Skin epidermis (tissue), 12 donors: ENCODE measurements around the gene C2orf76.
"Not testable (repeated sequence)": the region's sequence is repeated elsewhere in the genome, so short reads cannot be mapped to it uniquely, and the experiment has no call there.

ENCODE experiments used
- H3K27ac ChIP-seq, 21 experiments: fragments of 200-600 bp; sonication (generic) in 11 of 21; one replicate each; pipeline ENCODE4 v1.5.0; 2020; ENCODE audit warnings: mild to moderate bottlenecking in 3 of 21, inconsistent platforms in 2 of 21, moderate library complexity in 2 of 21
- H3K4me3 ChIP-seq, 7 experiments: fragments of 200-600 bp; sonication (generic) in 2 of 7; one replicate each; pipeline ENCODE4 v1.5.0; 2020; ENCODE audit warnings: inconsistent platforms in 2 of 7, mild to moderate bottlenecking in 2 of 7, moderate library complexity in 1 of 7

Gene C2orf76

DNA sequence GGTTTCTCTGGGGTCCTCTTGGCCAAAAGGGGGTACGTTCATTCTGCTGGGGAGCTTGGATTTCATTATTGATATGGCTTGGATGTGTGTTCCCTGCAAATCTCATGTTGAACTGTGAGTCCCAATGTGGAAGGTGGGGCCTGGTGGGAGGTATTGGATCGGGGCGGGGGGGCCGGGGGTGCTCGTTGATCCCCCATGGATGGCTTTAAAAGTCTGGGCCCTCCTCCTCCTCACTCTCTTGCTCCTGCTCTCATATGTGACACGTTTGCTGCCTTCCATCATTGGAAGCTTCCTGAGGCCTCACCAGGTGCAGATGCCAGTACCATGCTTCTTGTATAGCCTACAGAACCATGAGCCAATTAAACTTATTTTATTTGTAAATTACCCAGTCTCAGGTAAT, 11.9 kb upstream of the C2orf76 start:
- Histone ChIP-seq H3K4me3 (no peak overlapping the region), H3K27ac (no peak overlapping the region)

DNA sequence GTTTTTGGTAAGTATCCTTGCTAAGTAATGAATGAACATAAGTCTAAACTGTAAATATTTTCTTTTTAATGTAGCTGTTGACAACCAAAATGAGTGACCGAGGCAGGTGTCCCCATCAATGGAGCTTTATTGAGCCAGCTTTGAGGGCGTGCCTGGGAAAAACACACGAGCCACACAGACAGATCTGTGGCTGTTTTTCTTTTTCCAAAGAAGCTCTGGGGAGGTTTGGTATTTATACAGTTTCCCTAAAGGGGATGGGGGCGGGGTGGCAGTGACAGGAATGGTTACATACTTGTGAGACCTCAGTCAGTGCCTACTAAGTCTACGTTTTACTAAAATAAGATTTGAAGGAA, 11.3 kb upstream of the C2orf76 start:
- Histone ChIP-seq H3K27ac (no peak overlapping the region), H3K4me3 (no peak overlapping the region)

DNA sequence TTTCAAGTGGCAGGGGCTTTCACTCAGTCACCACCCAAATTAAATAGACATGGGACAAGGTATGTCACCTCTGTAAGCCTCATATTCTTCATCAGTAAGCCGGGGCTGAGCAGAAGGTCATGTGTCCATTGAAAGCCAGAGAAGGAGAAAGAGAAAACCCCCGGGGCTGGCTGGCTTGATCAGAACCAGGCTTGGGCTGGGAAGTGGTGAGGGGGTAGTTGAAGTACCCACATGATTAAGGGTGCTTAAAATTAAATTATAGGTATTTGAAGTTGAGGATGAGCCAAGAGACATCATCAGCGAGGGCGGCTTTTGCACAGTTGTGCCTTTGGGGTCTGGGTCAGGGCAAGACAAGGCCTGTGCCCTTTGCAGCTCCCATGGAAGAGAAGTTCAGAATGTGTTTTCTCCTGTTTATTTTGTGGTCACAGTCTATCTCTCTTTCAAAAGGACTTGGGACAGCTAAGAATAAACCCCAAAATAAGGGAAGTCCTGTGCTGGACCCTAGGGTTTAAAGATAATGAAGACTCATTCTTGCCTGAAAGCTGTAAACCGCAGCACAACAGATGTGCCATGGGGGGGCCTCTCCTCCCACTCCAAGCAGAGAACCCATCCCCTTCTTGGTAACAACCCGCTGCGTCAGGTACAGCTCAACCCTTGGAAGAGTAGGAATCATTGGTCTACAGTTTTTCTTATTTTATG, 10.8 kb upstream of the C2orf76 start:
- no peak overlapping the region for H3K27ac ChIP-seq
- H3K4me3 ChIP-seq, result no peak overlapping the region

DNA sequence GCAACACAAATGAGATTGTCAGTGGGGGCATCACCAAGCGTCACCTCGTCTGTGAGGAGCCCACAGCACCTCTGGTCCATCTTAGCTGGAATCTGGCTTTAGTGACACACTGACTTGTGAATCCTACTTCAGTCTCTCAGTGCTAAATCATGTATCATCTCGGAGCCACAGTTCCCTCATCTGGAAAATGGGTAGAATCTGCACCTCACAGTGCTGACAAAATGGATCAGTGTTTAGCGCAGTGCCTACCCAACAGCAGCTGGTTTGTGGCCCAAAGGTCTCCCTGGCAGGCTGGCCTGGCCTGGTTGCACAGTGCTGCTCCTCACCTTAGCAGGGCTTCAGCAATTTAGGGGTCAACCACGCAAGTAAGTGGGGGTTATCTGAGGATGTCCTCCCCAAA, 10.2 kb upstream of the C2orf76 start:
- Histone ChIP-seq H3K27ac (no peak overlapping the region), H3K4me3 (no peak overlapping the region)

DNA sequence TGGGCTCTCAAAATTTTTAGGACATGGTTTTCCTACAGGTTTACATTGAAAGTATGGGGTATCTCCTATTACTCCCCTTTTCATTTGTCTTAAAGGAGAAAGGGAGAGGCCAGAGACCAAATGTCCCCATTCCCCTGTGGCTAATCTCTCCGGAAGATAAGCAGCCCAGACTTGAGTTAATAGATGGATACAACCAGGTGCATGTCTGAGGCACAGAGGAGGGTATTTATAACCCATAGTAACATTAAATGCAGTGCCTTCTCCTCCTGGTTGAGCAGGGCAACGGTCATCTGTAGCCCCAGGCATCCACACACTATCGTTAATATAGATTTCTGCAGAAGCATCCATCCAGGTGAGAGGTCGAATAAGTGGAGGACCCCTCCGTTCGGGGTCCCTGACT, 9.8 kb upstream of the C2orf76 start:
- not testable (repeated sequence) for H3K27ac ChIP-seq, H3K4me3 ChIP-seq

DNA sequence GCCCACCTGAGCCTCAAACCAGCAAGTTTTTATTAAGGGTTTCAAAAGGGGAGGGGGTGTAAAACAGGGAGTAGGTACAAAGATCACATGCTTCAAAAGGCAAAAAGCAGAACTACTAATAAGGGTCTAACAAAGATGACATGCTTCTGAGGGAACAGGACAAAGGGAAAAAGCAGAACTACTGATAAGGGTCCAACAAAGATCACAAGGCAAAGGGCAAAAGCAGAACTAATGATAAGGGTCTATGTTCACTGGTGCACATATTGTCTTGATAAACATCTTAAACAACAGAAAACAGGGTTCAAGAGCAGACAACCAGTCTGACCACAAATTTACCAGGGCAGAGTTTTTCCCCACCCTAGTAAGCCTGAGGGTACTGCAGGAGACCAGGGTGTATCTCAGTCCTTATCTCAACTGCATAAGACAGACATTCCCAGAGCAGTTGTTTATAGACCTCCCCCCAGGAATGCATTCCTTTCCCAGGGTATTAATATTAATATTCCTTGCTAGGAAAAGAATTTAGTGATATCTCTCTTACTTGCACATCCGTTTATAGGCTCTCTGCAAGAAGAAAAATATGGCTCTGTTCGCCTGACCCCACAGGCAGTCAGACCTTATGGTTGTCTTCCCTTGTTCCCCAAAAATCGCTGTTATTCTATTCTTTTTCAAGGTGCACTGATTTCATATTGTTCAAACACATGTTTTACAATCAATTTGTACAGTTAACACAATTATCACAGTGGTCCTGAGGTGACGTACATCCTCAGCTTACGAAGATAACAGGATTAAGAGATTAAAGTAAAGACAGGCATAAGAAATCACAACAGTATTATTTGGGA, 7.5 kb upstream of the C2orf76 start:
- not testable (repeated sequence) for H3K27ac ChIP-seq, H3K4me3 ChIP-seq

DNA sequence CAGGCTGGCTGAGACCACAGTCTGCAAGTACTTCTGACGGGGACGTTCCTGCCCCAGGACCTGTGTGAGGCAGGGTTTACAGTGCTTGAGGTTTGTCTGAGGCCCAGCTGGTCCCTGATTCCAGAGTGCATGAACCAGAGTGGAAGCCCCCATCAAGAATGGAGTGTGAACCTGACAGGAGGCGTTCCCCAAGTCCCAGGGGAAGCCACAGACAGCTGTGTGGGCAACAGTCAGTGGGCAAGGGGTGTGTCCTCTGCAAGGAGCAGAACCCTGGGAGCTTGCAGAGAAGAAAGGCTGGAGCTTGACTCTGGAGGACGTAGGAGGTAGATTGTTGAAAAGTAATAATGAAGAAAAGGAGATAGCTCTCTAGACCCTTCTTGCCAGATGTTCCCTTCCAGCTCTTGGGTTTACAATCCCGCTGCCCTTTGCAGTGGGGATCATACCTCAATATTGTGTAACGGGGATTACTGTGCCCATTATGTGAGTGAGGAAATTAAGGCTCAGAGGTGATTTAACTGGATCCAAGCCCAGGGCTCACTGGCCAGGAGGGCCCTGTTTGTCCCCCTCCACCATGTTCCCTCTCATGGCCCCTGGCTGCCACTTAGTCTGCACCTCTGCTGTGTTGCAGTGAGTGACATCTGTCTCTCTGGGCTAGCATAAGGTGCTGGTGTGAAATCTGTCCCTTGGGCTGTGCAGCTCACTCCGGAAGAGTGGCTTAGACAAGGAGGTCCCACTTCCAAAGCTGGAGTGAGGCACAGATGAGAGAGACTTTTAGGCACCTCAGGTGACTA, 6.3 kb upstream of the C2orf76 start:
- no peak overlapping the region for H3K27ac ChIP-seq
- no peak overlapping the region for H3K4me3 ChIP-seq

DNA sequence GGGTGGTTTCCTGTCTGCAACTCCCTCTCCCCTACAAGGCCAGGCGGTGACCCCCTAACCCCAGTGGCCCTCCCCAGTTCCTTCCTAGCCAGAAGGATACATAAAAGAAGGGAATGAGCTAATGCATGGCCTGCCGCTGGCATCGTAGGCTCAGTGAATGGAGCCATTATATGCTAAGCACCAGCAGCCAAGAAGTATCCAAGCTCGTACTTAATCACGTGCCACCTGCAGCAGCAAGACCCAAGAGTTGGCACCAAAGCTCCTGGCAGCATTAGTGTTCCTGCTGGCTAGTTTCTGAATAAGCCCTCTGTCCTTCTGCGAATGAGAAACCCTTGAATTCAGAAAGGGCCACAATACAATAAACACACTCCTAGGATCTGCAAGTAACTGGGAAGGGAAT, 4.5 kb upstream of the C2orf76 start:
- Histone ChIP-seq H3K4me3 (no peak overlapping the region), H3K27ac (no peak overlapping the region)

DNA sequence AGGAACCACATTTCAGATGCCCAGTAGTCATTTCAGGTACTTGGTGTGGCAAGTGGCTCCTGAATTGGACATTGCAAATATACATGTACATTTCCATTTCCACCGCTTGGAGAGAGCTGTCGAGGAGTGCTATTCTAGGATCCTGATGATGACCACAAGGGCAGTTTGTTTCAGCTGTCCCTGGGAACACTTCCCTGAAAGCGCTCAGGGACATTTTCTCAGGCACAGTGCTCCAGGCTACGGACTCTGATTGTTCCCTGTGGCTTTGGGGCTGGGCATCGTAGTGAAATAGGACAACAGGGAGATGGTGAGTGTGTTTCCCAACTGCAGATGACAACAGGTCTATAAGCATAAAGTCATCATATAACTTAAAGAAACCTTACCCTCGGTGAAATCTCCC, 3.2 kb upstream of the C2orf76 start:
- peak overlapping the region in 2 of 21 experiments; percentile 29 to 51 for H3K27ac ChIP-seq
- no peak overlapping the region for H3K4me3 ChIP-seq

DNA sequence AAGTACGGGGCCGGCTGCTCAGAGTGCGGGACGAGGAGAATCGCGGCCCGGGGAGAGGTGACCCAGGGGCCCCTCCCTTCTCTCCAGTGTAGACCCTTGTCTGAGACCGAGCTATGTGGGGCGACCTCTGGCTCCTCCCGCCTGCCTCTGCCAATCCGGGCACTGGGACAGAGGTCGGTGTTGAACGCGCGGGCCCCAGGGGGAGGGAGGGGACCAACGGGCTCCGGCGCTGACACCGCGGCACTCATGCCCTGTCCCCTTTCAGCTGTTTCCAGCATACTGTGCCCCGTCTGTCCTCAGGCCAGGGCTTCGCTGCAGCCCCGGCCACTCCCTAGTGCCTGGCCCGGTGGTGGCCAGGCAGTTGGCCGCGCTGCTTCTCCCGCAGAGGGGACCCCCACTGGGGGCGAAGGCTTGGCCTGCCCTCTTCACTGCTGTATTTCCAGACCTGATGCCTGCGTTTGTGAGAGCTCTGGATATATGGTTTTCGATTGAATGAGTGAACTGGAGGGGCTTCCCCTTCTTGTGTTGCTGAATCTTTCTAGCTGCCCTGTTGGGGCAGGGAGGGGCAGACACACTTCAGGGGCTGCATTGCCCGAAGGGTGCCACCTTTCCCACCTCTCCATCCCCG, 952 bp upstream of the C2orf76 start:
- peak overlapping the region in 20 of 21 experiments; percentile 76 to 99 (median 90) for H3K27ac ChIP-seq
- H3K4me3 ChIP-seq, result peak overlapping the region; percentile 65 to 93 (median 75)

DNA sequence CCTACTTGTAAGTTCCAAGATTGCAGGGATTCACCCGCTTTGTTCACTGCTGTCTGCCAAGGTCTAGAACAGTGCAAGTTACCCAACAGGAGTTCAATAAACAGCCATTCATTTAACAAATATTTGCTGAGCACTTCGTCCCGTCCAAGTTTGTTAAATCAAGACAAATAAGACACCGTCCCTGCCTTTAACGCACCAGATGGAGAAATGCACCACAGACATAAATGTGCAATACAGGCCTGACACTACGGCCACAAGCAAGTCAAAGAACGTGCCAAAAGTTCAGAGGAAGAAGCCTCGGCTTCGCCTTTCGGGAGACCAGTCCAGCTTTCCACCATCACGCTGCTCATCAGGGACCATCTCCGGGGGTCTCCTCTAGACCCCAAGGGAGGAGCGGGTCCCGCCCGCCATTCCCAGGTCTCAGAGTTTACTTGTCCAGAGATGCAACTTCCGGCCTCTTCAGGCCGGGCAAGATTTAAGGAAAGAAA, 429 bp downstream of the C2orf76 start:
- Histone ChIP-seq H3K4me3 (peak overlapping the region; percentile 65 to 93 (median 75)), H3K27ac (peak overlapping the region; percentile 69 to 99 (median 90))

DNA sequence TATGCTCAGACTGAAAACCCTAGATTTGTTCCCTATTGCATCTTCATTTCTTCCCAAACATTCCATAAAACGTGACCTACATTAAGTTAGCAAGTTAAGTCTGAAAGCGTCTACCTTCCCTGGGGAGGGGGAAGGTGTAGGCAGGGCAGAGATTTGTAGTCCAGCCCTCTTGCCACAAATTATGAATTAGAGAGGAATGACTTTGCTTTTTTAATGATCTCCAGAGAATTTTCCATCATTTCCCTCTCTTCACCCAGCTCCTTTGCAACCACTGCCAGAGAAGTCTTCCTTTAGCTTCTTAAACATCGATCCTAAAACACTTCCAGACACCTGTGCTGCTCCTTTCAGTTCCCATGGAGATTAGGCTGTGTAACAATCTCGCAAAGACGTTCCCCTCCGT, 1.2 kb downstream of the C2orf76 start:
- peak overlapping the region in 12 of 21 experiments; percentile 82 to 99 (median 90) for H3K27ac ChIP-seq
- peak overlapping the region; percentile 65 to 93 (median 75) for H3K4me3 ChIP-seq

DNA sequence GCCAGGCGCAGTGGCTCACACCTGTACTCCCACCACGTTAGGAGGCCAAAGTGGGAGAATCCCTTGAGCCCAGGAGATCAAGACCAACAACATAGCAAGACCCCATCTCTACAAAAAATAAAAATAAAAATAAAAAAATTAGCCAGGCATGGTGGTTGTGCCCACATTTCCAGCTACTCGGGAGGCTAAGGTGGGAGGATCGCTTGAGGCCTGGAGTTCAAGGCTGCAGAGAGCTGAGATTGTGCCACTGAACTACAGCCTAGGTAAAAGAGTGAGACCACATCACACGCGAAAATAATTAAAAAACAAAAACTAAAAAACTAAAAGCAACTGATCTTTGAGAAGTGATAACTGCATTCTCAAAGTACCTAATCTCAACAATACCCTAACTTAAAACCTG, 1.8 kb downstream of the C2orf76 start:
- peak overlapping the region in 1 of 21 experiments; percentile 82 for H3K27ac ChIP-seq

DNA sequence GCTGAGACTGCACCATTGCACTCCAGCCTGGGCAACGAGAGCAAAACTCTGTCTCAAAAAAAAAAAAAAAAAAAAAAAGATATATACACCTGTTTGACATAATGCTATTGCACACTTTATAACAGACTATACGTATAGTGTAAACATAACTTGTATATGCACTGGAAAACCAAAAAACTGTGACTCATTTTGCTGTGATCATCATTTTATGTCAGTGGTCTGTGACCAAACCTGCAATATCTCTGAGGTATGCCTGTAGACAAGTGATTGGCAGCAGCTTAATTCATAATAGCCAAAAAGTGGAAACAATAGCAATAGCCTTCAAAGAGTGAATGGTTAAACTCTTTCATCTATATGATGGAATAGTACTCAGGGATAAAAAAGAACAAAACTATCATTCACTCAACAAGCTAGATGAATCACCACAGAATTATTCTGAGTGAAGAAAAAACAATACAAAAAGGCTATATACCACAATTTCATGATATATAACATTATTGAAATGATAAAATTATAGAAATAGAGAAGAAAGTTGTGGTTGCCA, 6.1 kb downstream of the C2orf76 start:
- H3K4me3 ChIP-seq, result no peak overlapping the region
- no peak overlapping the region for H3K27ac ChIP-seq

More for the DNA sequence above, 1.8 kb downstream of the C2orf76 start:
- no peak overlapping the region for H3K4me3 ChIP-seq

DNA sequence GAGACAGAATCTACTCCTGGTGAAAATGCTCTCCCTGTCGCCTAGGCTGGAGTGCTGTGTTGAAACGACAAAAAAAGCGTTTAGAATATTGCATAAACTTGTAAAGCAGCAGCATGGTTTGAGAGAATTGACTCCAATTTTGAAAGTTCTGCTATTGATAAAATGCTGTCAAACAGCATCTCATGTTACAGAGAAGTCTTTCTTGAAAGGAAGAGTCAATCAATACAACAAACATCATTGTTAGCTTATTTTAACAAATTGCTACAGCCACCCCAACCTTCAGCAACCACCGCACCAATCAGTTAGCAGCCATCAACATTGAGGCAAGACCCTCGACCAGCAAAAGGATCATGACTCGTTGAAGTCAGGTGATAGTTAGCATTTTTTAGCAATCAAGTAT, 6.9 kb downstream of the C2orf76 start:
- no peak overlapping the region for H3K4me3 ChIP-seq
- no peak overlapping the region for H3K27ac ChIP-seq

DNA sequence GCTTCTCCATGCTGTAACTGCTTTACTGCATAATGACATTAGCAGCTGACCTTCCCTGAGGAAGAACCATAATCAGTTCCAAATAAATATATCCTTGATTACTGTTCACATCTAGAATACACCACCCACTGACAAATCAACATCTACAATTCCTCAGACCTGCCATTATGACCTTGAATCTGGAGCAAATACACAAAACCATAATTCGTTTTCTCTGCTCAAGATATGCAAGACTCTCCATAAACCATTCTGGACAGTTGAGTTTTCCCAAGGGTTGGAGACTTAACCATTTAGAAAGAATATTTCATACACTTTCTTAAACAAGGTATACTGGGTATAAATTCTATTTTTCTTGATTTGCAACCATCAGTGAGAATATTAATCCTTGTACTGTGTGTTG, 11.8 kb downstream of the C2orf76 start:
- Histone ChIP-seq H3K27ac (no peak overlapping the region), H3K4me3 (no peak overlapping the region)

DNA sequence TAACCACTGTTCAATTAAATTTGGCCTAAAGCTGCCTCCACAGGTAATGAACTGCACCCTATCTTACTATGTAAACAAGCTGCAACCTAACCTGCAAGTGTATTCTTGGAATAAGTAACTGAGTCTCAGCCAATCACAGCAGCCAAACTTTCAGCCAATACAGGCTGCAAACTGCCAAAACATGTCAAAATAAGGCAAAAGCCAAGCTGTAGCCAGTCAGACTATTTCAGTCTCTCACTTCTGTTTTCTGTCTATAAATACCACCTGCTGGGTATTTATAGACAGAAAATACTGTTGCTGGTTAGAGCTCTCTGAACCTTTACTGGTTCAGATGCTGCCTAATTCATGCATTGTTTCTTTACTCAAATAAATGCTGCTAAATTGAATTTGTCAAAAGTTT, 14.3 kb downstream of the C2orf76 start:
- H3K27ac ChIP-seq, result no peak overlapping the region

DNA sequence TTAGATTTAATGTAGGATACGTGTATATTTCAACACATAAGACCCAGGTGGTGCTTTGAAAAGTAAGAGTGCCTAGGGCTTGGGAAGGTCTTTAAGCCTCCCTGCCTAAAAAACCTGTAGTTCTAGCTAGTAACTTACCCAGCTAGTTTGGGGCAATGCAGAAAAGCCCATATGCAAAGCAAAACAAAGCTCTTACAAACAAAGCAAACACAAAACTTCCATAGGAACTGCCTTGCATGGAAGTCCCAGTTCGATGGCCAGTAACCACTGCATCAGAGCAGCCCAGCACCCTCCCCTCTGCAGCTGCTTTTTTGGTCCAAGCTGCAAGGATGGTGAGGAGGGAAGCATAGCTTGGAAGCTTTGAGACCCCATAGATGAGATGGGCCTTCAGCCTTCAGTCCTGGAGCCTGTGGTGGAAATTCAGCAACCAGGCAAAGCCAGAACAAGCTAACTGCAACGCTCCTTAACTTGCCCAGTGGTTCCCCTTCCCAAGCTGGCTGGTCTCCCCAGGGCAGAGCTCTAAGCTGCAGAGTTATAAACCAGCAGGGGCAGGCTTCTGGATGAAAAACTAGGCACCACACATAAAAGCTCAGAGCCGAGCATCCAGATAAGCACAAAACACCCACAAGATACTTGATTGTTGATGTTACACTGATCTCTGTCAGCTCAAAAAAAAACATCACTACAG, 16.2 kb downstream of the C2orf76 start:
- H3K4me3 ChIP-seq, result no peak overlapping the region
- H3K27ac ChIP-seq, result peak overlapping the region in 15 of 21 experiments; percentile 14 to 86 (median 45)

More for the DNA sequence above, 14.3 kb downstream of the C2orf76 start:
- H3K4me3 ChIP-seq, result no peak overlapping the region

DNA sequence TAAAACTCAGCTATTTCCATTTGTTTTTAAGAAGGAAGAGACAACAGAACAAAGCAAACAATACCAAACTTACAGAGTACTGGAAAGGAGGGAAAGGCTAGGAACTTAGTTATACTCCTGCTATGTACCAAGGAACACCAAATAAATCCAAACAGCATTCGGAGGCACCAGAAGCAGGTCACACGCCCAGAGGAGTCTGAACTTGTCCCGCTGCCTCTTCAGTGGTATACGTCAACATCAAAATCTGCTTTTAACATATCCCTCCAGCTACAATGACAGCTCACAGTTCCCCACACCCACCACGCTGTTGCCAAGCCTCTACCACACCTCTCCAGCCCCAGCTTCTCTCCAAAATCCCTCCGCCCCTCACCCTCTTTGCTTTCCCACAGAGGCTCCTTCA, 17.3 kb downstream of the C2orf76 start:
- Histone ChIP-seq H3K4me3 (no peak overlapping the region), H3K27ac (peak overlapping the region in 18 of 21 experiments; percentile 17 to 89 (median 76))
